Keratinocyte (primary cell): Measurements from ENCODE around the gene GMIP. TPM values are rescaled to one million over a fixed set of nuclear protein-coding genes. Genes with fewer than 3 reads are reported as not detected.

Experiments
- DNase-seq: peaks from one replicate; pipeline ENCODE4 v3.0.0-alpha.2; 2011; ENCODE audit warnings: low read depth, missing footprints, low spot score
- FAIRE-seq: peaks from 2 replicates; lab custom pipeline; 2011; peaks lifted over from hg19 to GRCh38; lab: Jason Lieb, UNC
- H2AFZ ChIP-seq: 2 replicates; pipeline ENCODE4 v1.6.0; 2012; ENCODE audit warnings: low read length, control low read depth, inconsistent platforms; ENCODE audit not compliant: control insufficient read depth
- H3K27ac ChIP-seq: 2 replicates; pipeline ENCODE4 v1.5.1; 2011; ENCODE audit warnings: low read length; ENCODE audit not compliant: control insufficient read depth, insufficient read depth
- H3K27me3 ChIP-seq: 3 replicates; pipeline ENCODE4 v1.6.0; 2011; ENCODE audit warnings: low read length; ENCODE audit not compliant: control insufficient read depth, insufficient read depth; ENCODE audit errors: extremely low read depth
- H3K36me3 ChIP-seq, 2 experiments: 2 replicates in 1 of 2; 3 replicates in 1 of 2; pipeline ENCODE4 v1.5.1; 2011; ENCODE audit warnings: low read length in 2 of 2, mild to moderate bottlenecking in 1 of 2; ENCODE audit not compliant: control insufficient read depth in 2 of 2, insufficient read depth in 2 of 2; ENCODE audit errors: extremely low read depth in 1 of 2
- H3K4me1 ChIP-seq: 3 replicates; pipeline ENCODE4 v1.5.1; 2011; ENCODE audit warnings: low read length; ENCODE audit not compliant: control insufficient read depth, insufficient read depth; ENCODE audit errors: extremely low read depth
- H3K4me2 ChIP-seq: 3 replicates; pipeline ENCODE4 v1.6.0; 2011; ENCODE audit warnings: low read depth, low read length; ENCODE audit not compliant: control insufficient read depth, insufficient read depth; ENCODE audit errors: extremely low read depth
- H3K4me3 ChIP-seq, 3 experiments: fragments of 200-600 bp in 1 of 3; sonication (generic) in 1 of 3; 2 replicates in 2 of 3; 3 replicates in 1 of 3; pipeline ENCODE4 v1.5.1; 2011 to 2016; ENCODE audit warnings: low read length in 3 of 3, mild to moderate bottlenecking in 3 of 3, control low read depth in 2 of 3, inconsistent platforms in 1 of 3, low read depth in 1 of 3, mixed read lengths in 1 of 3, mixed run types in 1 of 3, moderate library complexity in 1 of 3; ENCODE audit not compliant: control insufficient read depth in 2 of 3, insufficient read depth in 2 of 3; ENCODE audit errors: extremely low read depth in 1 of 3
- H3K79me2 ChIP-seq: 2 replicates; pipeline ENCODE4 v1.6.0; 2012; ENCODE audit warnings: low read length; ENCODE audit not compliant: control insufficient read depth, insufficient read depth
- H3K9ac ChIP-seq: 3 replicates; pipeline ENCODE4 v1.6.0; 2011; ENCODE audit warnings: low read length; ENCODE audit not compliant: control insufficient read depth, insufficient read depth; ENCODE audit errors: extremely low read depth
- H3K9me1 ChIP-seq: 3 replicates; pipeline ENCODE4 v1.6.0; 2011; ENCODE audit warnings: low read length; ENCODE audit not compliant: control insufficient read depth, insufficient read depth; ENCODE audit errors: extremely low read depth
- H3K9me3 ChIP-seq: 2 replicates; pipeline ENCODE4 v1.5.1; 2012; ENCODE audit warnings: low read depth, low read length; ENCODE audit not compliant: control insufficient read depth
- H4K20me1 ChIP-seq: 3 replicates; pipeline ENCODE4 v1.6.0; 2011; ENCODE audit warnings: low read length; ENCODE audit not compliant: control insufficient read depth, insufficient read depth; ENCODE audit errors: extremely low read depth
- EZH2 ChIP-seq: IDR thresholded peaks from one replicate; pipeline ENCODE4 v1.6.1; 2012; ENCODE audit warnings: inconsistent platforms, mild to moderate bottlenecking, low read length, moderate library complexity
- dilution Hi-C: fragments of 300-500 bp; cut with MboI; formaldehyde crosslinking; loops from one replicate; pipeline ENCODE4 v1.7.0; 2020; ENCODE audit warnings: low sequenced_read_pairs; ENCODE audit not compliant: extremely low pct_ligation_motif_present
- polyA plus RNA-seq, 5 experiments: library from polyadenylated mRNA; depleted of rRNA in 3 of 5; stranded (reverse) in 3 of 5; stranded (forward) in 1 of 5; unstranded in 1 of 5; fragments of >200 nt; gene quantifications; 1 replicate in 1 of 5; 2 replicates in 3 of 5; 3 replicates in 1 of 5; pipeline versions ENCODE4 v1.2.1 to v1.2.3, GENCODE V29; 2011 to 2012; ENCODE audit warnings: missing spikeins in 2 of 5, low read depth in 1 of 5, low replicate concordance in 1 of 5
- TF ChIP-seq, protein P1 (sequence below), 3 experiments: IDR thresholded peaks in 1 of 3; conservative IDR thresholded peaks in 1 of 3; optimal IDR thresholded peaks in 1 of 3; 2 replicates in 2 of 3; 3 replicates in 1 of 3; pipeline versions ENCODE3 to v1.5.1; 2011; ENCODE audit warnings: low read length in 3 of 3, mild to moderate bottlenecking in 3 of 3, moderate library complexity in 2 of 3, control low read depth in 1 of 3, inconsistent platforms in 1 of 3; ENCODE audit not compliant: insufficient read depth in 2 of 3; ENCODE audit errors: extremely low read depth in 1 of 3

Gene GMIP
- polyA plus RNA-seq, 1 donor (not counting 4 experiments of a cell fraction or from before 2014, with no cell fraction given): 5.0 TPM

DNA sequence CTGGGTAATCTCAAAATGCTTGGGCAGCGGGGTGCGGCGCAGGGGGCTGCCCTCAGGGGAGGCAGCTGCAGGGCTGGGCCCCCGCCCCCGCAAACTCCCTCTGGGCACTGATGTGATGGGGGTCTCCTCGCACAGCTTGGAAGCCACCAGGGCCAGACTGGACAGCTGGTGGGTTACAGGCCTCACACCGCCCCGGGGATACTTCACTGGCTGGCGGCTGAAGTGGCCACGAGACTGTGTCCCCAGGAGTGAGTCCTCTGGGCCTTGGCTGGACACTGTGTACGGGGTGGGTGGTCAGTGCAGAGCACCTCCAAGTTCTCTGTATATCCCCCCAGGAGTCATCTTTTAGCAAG lies 13.4 kb downstream of the GMIP start:
- DNase-seq (no peak), FAIRE-seq (no peak)
- Histone ChIP-seq H3K27me3 (no peaks in the 10 kb centered on the region), H3K9ac (no peak overlapping the region), H3K4me3 (no peak overlapping the region), H3K9me3 (no peaks in the 10 kb centered on the region), H3K79me2 (peaks cover 3% of the 10 kb centered on the region), H3K9me1 (no peaks in the 10 kb centered on the region), H3K36me3 (peaks cover 14 to 18% of the 10 kb centered on the region in 2 experiments), H3K4me2 (no peak overlapping the region), H2AFZ (no peak overlapping the region), H3K27ac (no peak overlapping the region), H3K4me1 (peaks cover 5% of the 10 kb centered on the region), H4K20me1 (peaks cover 3% of the 10 kb centered on the region)
- TF ChIP-seq EZH2: no peak
- TF ChIP-seq, protein P1, sequence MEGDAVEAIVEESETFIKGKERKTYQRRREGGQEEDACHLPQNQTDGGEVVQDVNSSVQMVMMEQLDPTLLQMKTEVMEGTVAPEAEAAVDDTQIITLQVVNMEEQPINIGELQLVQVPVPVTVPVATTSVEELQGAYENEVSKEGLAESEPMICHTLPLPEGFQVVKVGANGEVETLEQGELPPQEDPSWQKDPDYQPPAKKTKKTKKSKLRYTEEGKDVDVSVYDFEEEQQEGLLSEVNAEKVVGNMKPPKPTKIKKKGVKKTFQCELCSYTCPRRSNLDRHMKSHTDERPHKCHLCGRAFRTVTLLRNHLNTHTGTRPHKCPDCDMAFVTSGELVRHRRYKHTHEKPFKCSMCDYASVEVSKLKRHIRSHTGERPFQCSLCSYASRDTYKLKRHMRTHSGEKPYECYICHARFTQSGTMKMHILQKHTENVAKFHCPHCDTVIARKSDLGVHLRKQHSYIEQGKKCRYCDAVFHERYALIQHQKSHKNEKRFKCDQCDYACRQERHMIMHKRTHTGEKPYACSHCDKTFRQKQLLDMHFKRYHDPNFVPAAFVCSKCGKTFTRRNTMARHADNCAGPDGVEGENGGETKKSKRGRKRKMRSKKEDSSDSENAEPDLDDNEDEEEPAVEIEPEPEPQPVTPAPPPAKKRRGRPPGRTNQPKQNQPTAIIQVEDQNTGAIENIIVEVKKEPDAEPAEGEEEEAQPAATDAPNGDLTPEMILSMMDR (optimal IDR thresholded peaks at IDR 0.05 in 1 of 3, IDR thresholded peaks at IDR 0.05 in 1 of 3, conservative IDR thresholded peaks at IDR 0.05 in 1 of 3; ENCODE audit: extremely low read depth in 1 of 3, insufficient read depth in 2 of 3, low read length in 3 of 3): no peak
- dilution Hi-C loops: no loop called here

DNA sequence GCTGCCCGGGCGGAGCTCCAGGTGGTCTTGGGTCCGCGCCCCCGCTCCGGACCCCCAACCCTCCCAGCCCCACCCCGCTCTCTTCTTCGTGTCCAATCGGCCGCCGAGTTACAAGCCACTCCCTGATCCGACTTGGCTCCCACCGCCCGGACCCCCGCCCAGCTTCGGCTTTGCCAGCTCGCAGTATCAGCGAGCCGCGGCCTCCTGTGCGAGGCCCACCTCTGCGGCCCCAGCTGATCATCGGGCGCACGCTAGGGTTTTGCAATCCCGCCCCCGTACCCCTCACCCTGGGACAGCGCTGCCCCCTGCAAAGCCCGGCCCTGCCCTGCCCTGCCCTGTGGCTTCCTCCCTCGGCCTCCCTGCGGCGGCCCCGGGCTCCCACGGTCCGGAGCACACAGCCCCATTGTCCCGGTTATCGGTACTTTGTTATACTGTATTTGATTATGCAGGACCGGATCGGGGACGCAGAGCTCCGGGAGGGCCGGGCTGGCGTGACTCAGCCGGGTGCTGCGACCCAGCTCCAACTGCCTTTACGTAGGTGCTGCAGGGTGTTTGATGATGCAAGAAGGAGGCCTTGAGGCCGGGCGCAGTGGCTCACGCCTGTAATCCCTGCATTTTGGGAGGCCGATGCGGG lies 14.8 kb downstream of the GMIP start:
- peak overlapping the region; percentile 79 for H3K9ac ChIP-seq
- no peaks in the 10 kb centered on the region for H3K9me3 ChIP-seq
- peaks cover 4 to 7% of the 10 kb centered on the region in 2 experiments for H3K36me3 ChIP-seq
- peaks cover 3% of the 10 kb centered on the region for H3K79me2 ChIP-seq
- peak overlapping the region; percentile 69 for H3K27ac ChIP-seq
- H3K4me1 ChIP-seq: peaks cover 5% of the 10 kb centered on the region
- peak overlapping the region; percentile 73 for H3K4me2 ChIP-seq
- DNase-seq (peak; percentile 60), FAIRE-seq (peak; percentile 36)
- H4K20me1 ChIP-seq: peaks cover 3% of the 10 kb centered on the region
- dilution Hi-C loops: no loop called here
- no peaks in the 10 kb centered on the region for H3K27me3 ChIP-seq
- H2AFZ ChIP-seq: peak overlapping the region; percentile 52
- TF ChIP-seq, protein P1 (optimal IDR thresholded peaks at IDR 0.05 in 1 of 3, IDR thresholded peaks at IDR 0.05 in 1 of 3, conservative IDR thresholded peaks at IDR 0.05 in 1 of 3; ENCODE audit: extremely low read depth in 1 of 3, insufficient read depth in 2 of 3, low read length in 3 of 3): no peak
- TF ChIP-seq EZH2: no peak
- peak overlapping the region; percentile 61 to 75 (median 64) for H3K4me3 ChIP-seq
- H3K9me1 ChIP-seq: no peaks in the 10 kb centered on the region
